ENCODE data around the gene SLC16A7. TPM values are rescaled to one million over a fixed set of nuclear protein-coding genes. Genes with fewer than 3 reads are reported as not detected.

The SLC16A7 gene
- polyA plus RNA-seq, 4 donors: 3.5 to 8.6 (median 4.8) TPM

GRCh38 chr12:59660921-59661597 is 65.2 kb downstream of the SLC16A7 start:
- DNase-seq (ENCODE audit: low read depth in 4 of 4, low spot score in 3 of 4): no peak

DNA sequence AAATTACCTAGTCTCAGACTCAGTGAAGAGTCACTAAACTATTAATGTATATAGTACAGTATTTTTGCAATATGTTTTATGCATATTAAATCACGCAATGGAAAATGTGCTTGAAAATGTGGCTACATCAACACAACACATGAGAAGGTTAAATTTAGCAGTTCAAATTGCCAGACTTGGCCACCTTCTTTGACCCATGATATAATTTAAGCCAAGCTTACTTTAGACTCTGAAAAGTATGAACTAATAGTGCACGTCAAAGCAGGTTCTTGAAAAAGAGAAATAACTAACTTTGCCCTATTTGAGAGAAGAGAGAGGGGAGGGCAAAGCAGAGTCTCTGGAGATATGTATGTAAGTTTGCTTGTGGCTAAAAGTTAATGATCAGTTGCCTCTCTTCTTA is 68.7 kb downstream of the SLC16A7 start:
- DNase-seq (ENCODE audit: low read depth in 4 of 4, low spot score in 3 of 4): no peak

- no peak for DNase-seq (ENCODE audit: low read depth in 4 of 4, low spot score in 3 of 4)
These were observed 69.9 kb downstream of the SLC16A7 start for GRCh38 chr12:59665701-59666100.

DNA sequence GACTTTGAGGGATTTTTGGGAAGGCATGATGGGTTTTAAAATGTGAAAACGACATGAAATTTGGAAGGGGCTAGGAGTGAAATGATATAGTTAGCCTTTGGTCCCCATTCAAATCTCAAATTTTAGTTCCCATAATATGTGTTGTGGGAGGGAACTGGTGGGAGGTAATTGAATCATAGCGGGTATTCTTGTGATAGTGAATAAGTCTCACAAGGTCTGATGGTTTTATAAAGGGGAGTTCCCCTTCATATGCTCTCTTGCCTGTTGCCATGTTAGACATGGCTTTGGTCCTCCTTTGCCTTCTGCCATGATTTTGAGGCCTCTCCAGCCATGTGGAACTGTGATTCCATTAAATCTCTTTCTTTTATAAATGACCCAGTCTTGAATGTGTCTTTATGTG is 72.8 kb downstream of the SLC16A7 start:
- no peak for DNase-seq (ENCODE audit: low read depth in 4 of 4, low spot score in 3 of 4)

- DNase-seq (ENCODE audit: low read depth in 4 of 4, low spot score in 3 of 4): no peak
These were observed 76.4 kb downstream of the SLC16A7 start for GRCh38 chr12:59672273-59672672.

GRCh38 chr12:59675461-59675860 is 79.6 kb downstream of the SLC16A7 start:
- DNase-seq (ENCODE audit: low read depth in 4 of 4, low spot score in 3 of 4): no peak

DNA sequence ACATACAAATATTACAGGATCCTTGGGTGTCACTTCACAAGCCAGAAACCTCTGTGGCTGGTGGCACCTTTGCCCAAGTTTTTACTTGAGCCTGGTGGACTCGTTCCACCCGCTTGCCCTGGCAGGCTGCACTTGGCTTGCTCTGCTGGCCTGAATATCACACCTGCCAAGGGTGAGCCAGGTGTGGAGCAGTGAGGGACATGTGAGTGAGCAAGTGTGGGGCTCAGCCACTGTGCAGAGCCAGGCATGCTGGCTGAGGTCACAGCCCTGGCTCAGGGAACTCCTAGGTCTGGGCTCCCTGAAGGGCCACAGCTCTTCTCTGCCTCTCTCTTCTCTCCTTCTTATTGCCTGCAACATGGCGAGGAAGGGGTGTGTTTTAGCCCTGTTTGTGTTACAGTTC is 82.0 kb downstream of the SLC16A7 start:
- no peak for DNase-seq (ENCODE audit: low read depth in 4 of 4, low spot score in 3 of 4)

DNA sequence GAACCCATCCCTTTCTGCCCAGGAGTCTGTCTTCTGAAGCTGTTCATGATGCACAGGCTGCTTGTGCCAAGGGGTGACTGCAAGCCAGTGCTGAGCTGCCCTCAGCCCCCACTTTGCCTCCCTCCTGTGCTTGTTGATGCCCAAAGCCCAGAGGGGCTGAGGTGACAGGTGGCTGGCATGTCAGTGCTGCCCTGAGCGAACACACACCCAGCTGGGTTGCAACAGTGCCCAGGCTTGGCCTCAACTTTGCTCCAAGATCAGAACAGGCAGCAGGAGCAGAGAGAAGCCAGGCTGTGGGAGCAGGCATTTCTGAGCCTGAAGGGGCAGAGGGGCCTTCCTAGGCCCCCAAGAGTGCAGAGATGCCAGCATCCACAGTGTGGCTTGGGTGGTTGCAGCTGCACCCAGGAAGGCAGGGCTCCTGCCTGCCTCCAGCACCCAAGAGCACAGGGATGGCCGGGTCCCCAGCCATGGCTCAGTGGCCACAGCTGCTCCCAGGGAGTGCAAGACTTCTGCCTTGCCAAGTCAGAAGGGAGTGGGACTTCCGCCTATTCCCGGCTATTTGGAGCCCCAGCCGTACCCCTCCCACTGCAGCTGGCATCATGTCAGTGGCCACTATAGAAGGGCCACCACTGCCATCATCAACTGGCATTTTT is 83.1 kb downstream of the SLC16A7 start:
- DNase-seq (ENCODE audit: low read depth in 4 of 4, low spot score in 3 of 4): no peak

GRCh38 chr12:59689776-59690175 is 93.9 kb downstream of the SLC16A7 start:
- no peak for DNase-seq (ENCODE audit: low read depth in 4 of 4, low spot score in 3 of 4)

DNA sequence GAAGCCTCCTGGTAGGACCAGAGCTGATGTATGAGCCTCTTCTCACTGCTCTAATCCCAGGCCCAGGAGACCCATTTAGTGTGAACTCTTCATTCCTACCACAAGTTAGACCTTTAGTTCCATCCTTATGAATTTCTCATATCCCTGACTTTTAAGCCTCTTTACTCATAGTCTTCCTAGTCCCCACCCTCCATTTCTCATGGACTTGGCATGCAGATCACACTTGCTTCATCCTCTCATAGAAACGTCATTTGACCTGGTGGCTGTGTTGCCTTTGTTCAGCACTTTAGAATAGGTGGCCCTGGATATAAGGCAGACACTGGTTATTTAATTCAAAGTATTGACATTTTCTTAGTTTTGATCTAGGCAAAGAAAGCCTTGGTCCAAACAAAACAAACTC is 99.5 kb downstream of the SLC16A7 start:
- no peak for DNase-seq (ENCODE audit: low read depth in 4 of 4, low spot score in 3 of 4)

DNA sequence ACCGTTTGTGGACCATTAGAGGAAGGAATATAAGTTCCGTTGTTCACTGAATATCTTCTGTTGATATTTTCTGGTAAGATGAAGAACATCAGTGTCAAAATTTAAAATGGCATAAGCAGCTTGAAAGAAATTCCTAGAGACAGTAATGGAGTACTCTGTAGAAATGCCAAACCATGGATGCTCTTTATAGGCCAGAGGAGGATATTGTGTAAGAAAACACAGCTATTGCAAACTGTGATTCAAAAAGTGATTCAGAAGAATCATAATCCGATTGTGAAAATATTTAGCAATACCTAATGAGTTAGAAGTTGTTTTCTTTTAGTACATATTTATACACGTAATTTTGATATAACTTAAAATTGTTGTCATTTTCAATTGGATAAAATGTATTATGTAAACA is 102.8 kb downstream of the SLC16A7 start:
- no peak for DNase-seq (ENCODE audit: low read depth in 4 of 4, low spot score in 3 of 4)

- DNase-seq (ENCODE audit: low read depth in 4 of 4, low spot score in 3 of 4): no peak
These were observed 103.8 kb downstream of the SLC16A7 start for GRCh38 chr12:59699421-59700152.

- DNase-seq (ENCODE audit: low read depth in 4 of 4, low spot score in 3 of 4): no peak
These were observed 104.3 kb downstream of the SLC16A7 start for GRCh38 chr12:59700153-59700450.

DNA sequence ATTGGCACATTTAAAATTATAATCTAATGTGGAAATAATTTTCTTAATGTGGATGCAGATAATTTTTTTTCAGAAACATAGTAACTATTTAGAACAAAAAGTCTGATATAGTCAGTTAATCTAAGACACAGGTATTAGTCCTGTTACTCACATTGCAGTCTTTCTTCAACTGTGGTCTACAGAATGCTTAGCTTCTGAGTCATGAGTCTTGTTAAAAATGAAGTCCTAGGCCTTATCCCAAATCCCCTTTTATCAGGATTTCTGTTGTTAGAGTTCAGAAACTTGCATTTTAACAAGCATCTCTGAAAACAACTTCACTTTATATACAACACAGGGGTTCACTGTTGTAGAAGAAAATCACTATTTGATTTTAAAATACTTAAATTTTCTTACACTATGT is 112.2 kb downstream of the SLC16A7 start:
- no peak for DNase-seq (ENCODE audit: low read depth in 4 of 4, low spot score in 3 of 4)

DNA sequence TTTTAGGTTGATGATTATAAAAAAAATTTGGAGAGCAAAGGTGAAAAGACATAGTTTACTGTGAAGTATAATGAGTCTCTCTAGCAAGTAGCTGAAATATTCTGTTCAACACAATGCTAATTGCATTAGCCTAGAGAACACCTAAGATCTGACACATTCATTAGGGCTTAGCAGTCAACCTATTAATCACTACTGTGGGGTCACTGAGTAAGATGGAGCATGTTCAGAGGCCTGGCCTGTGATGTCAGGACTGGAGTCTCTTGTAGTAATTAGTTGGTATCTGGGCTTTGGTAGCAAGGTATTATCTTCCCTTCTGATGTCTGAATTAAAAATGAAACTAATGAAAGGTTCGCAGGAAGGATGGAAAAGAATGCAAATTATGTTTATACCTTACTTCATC is 112.7 kb downstream of the SLC16A7 start:
- DNase-seq (ENCODE audit: low read depth in 4 of 4, low spot score in 3 of 4): no peak

DNA sequence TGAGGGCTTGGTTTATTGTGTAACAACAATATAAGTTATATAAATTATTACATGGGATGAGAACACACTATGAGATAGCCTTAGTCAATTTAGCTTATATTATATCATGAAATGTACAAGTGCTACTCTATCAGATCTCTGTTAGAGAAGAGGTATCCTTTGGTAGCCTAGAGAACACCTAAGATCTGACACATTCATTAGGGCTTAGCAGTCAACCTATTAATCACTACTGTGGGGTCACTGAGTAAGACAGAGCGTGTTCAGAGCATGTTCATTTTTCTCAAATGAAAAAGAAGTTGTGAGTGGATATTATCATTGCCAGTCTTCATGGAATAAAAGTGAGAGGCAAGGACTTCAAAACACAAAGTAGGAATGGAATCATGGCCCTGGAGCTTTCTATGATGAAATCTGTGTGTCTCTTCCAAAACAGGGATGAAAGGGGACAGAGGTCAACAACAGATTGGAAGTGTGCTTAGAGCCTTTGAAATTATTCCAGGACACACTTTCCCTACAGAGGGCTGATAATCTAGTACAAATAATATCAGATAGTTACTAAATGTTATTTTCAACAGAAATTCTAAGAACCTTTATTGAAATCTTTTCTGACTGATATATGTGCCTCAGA is 114.3 kb downstream of the SLC16A7 start:
- no peak for DNase-seq (ENCODE audit: low read depth in 4 of 4, low spot score in 3 of 4)

GRCh38 chr12:59710964-59711363 is 115.1 kb downstream of the SLC16A7 start:
- DNase-seq (ENCODE audit: low read depth in 4 of 4, low spot score in 3 of 4): no peak

DNA sequence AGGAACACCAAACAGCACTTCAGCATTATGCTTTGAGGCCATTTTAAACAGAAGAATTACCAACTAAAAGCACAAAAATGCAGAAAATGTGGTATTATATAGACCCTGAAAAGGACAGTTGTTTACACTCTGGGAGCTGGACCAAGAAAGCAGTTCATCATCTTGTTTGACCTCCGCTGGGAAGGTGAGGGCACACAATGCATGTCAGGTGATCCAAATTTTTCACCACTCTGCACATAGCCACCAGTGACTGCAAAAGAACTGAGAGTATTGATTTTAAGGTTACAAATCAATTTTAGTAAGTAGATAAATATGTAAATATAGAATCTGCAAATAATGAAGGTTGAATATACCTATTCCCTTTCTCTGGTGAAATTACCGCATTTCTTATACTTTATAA is 119.6 kb downstream of the SLC16A7 start:
- DNase-seq (ENCODE audit: low read depth in 4 of 4, low spot score in 3 of 4): no peak

DNA sequence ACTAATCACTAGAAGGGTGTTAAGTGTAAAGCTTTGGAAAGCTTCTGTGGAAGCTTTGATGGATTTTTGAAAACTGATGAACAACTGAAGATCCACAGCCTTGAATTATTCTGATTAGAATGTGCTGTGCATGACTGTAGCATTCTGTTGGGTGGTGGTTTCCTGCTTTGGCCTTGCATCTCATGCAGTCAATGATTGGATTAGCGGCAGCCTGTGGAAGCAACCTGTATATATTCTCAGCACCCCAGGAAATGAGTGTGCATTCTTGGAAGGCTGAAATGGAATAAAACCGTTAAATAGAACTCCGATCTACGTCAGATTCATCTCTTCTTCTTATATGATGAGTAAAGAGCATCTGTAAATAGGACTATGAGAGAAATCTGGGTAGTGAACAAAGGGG is 120.2 kb downstream of the SLC16A7 start:
- no peak for DNase-seq (ENCODE audit: low read depth in 4 of 4, low spot score in 3 of 4)

- DNase-seq (ENCODE audit: low read depth in 4 of 4, low spot score in 3 of 4): no peak
These were observed 121.6 kb downstream of the SLC16A7 start for GRCh38 chr12:59717436-59717835.

- no peak for DNase-seq (ENCODE audit: low read depth in 4 of 4, low spot score in 3 of 4)
These were observed 123.9 kb downstream of the SLC16A7 start for GRCh38 chr12:59719701-59720100.

DNA sequence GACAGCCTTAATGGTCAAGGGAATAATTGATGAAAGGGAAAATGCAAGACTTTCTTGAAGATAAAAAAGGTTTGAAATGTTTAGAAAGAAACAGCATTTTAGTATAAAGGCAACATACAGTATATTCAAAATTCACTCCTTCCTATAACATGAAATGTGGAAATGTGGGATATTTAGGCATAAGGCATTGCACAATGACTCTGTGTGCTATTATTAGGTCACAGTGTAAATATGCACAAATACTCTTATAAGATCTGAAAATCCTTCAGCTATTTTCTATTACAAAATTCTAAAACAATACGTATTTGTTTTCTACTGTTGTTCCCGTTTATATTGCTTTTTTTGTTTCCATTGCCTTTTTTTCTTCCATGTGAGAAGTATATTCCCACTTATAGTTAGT is 127.7 kb downstream of the SLC16A7 start:
- DNase-seq (ENCODE audit: low read depth in 4 of 4, low spot score in 3 of 4): no peak

Data from left renal pelvis (tissue), 4 donors.